Endothelial cell of umbilical vein (primary cell): ENCODE measurements around the gene RPP25L. TPM values are rescaled to one million over a fixed set of nuclear protein-coding genes. Genes with fewer than 3 reads are reported as not detected.

Experiments
- Bru-seq: library from RNA; stranded (reverse); fragments of 400-500 nt; gene quantifications from one replicate; lab custom pipeline; 2021; lab: Mats Ljungman, UMichigan
- BruChase-seq, 2 experiments: library from RNA; stranded (reverse); fragments of 400-500 nt; gene quantifications; one replicate each; lab custom pipeline; 2021; lab: Mats Ljungman, UMichigan
- BruUV-seq: library from RNA; stranded (reverse); fragments of 400-500 nt; replicated peaks from 2 replicates; lab custom pipeline; 2021; lab: Mats Ljungman, UMichigan
- CTCF ChIA-PET: fragments of 300-600, 350-600 bp; sonication (Branson Sonifier 250); formaldehyde crosslinking; loops from one replicate; lab custom pipeline; 2021; ENCODE audit warnings: antibody characterized with exemption, inconsistent platforms; lab: Charles Lee
- POLR2A ChIA-PET: fragments of 300-600, 350-600 bp; sonication (Branson Sonifier 250); formaldehyde crosslinking; loops from one replicate; lab custom pipeline; 2021; ENCODE audit warnings: antibody characterized with exemption, inconsistent platforms; lab: Charles Lee
- DNase-seq: peaks from one replicate; pipeline ENCODE4 v3.0.0-alpha.2; 2011; ENCODE audit warnings: low read depth, low spot score
- FAIRE-seq: peaks from 2 replicates; lab custom pipeline; 2011; peaks lifted over from hg19 to GRCh38; lab: Jason Lieb, UNC
- H2AFZ ChIP-seq: 2 replicates; pipeline ENCODE4 v1.6.0; 2012; ENCODE audit warnings: low read depth, low read length, control low read depth, inconsistent platforms
- H3K27ac ChIP-seq: 2 replicates; pipeline ENCODE4 v1.5.1; 2011; ENCODE audit warnings: low read depth, mild to moderate bottlenecking, control low read depth, low read length, moderate library complexity; ENCODE audit not compliant: insufficient read depth
- H3K27me3 ChIP-seq, 2 experiments: 2 replicates each; pipeline versions ENCODE4 v1.6.0 to v1.6.1; 2011; ENCODE audit warnings: low read length in 2 of 2, mixed read lengths in 1 of 2; ENCODE audit not compliant: control insufficient read depth in 2 of 2, insufficient read depth in 2 of 2
- H3K36me3 ChIP-seq, 2 experiments: 2 replicates in 1 of 2; 3 replicates in 1 of 2; pipeline ENCODE4 v1.5.1; 2011; ENCODE audit warnings: low read length in 2 of 2, mild to moderate bottlenecking in 1 of 2, moderate library complexity in 1 of 2; ENCODE audit not compliant: control insufficient read depth in 2 of 2, insufficient read depth in 2 of 2; ENCODE audit errors: extremely low read depth in 1 of 2
- H3K4me1 ChIP-seq: 3 replicates; pipeline ENCODE4 v1.5.1; 2011; ENCODE audit warnings: mild to moderate bottlenecking, low read length; ENCODE audit not compliant: control insufficient read depth, insufficient read depth; ENCODE audit errors: extremely low read depth
- H3K4me2 ChIP-seq: 2 replicates; pipeline ENCODE4 v1.6.1; 2011; ENCODE audit warnings: low read length, control low read depth, mixed read lengths; ENCODE audit not compliant: insufficient read depth
- H3K4me3 ChIP-seq, 3 experiments: fragments of 200-600 bp in 1 of 3; sonication (generic), shearing (Covaris generic) in 1 of 3; replicated peaks in 1 of 3; 2 replicates each; pipeline ENCODE4 v1.5.1; 2011 to 2016; ENCODE audit warnings: control low read depth in 3 of 3, low read length in 3 of 3, mild to moderate bottlenecking in 2 of 3, inconsistent platforms in 1 of 3, low read depth in 1 of 3, moderate library complexity in 1 of 3; ENCODE audit not compliant: insufficient read depth in 1 of 3
- H3K79me2 ChIP-seq: 2 replicates; pipeline ENCODE4 v1.6.0; 2012; ENCODE audit warnings: low read length, inconsistent platforms; ENCODE audit not compliant: control insufficient read depth, insufficient read depth
- H3K9ac ChIP-seq: replicated peaks from 2 replicates; pipeline ENCODE3; 2011; ENCODE audit warnings: low read length, control low read depth; ENCODE audit not compliant: insufficient read depth; ENCODE audit errors: extremely low read depth
- H3K9me1 ChIP-seq: replicated peaks from 3 replicates; pipeline ENCODE4 v1.6.0; 2011; ENCODE audit warnings: mild to moderate bottlenecking, low read length; ENCODE audit not compliant: control insufficient read depth, insufficient read depth; ENCODE audit errors: extremely low read depth
- H3K9me3 ChIP-seq: replicated peaks from 2 replicates; pipeline ENCODE4 v1.5.1; 2012; ENCODE audit warnings: low read length, inconsistent platforms; ENCODE audit not compliant: control insufficient read depth, insufficient read depth
- H4K20me1 ChIP-seq: replicated peaks from 2 replicates; pipeline ENCODE3; 2011; ENCODE audit warnings: mild to moderate bottlenecking, low read length; ENCODE audit not compliant: control insufficient read depth, insufficient read depth; ENCODE audit errors: extremely low read depth
- MYC ChIP-seq: IDR thresholded peaks from one replicate; pipeline ENCODE4 v1.6.1; 2011; ENCODE audit warnings: mild to moderate bottlenecking, low read depth, low read length
- POLR2A ChIP-seq: IDR thresholded peaks from 2 replicates; pipeline ENCODE4 v1.6.1; 2012; ENCODE audit warnings: low read depth, mild to moderate bottlenecking, control low read depth, low read length
- POLR2AphosphoS5 ChIP-seq: IDR thresholded peaks from 2 replicates; pipeline ENCODE4 v1.6.1; 2012; ENCODE audit warnings: low read depth, mild to moderate bottlenecking, control low read depth, low read length, moderate library complexity; ENCODE audit not compliant: insufficient read depth
- dilution Hi-C: fragments of 300-500 bp; cut with MboI; formaldehyde crosslinking; loops from one replicate; pipeline ENCODE4 v1.15.0; 2019; ENCODE audit warnings: low sequenced_read_pairs; ENCODE audit not compliant: extremely low pct_ligation_motif_present
- intact Hi-C: fragments of 100-400 bp; cut with micrococcal nuclease; formaldehyde crosslinking; loops from one replicate; pipeline ENCODE4 v1.10.0; 2022
- long read RNA-seq: library from polyadenylated mRNA; stranded (forward); transcript quantifications from one replicate; pipeline ENCODE4 v2.0.0, GENCODE V29; 2021
- polyA minus RNA-seq, 3 experiments: library from RNA; depleted of rRNA, polyadenylated mRNA; stranded (reverse); fragments of >200 nt; gene quantifications; 1 replicate in 1 of 3; 2 replicates in 2 of 3; pipeline ENCODE4 v1.2.3, GENCODE V29; 2011
- polyA plus RNA-seq, 4 experiments: library from polyadenylated mRNA; depleted of rRNA in 3 of 4; stranded (reverse) in 3 of 4; unstranded in 1 of 4; fragments of >200 nt; gene quantifications; 2 replicates each; pipeline versions ENCODE4 v1.2.1 to v1.2.3, GENCODE V29; 2011 to 2012; ENCODE audit warnings: missing spikeins in 1 of 4
- total RNA-seq: library from RNA; stranded (reverse); gene quantifications from 2 replicates; pipeline ENCODE4 v1.2.3, GENCODE V29; 2021

The RPP25L gene, protein sequence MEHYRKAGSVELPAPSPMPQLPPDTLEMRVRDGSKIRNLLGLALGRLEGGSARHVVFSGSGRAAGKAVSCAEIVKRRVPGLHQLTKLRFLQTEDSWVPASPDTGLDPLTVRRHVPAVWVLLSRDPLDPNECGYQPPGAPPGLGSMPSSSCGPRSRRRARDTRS
- total RNA-seq (15.1 and 15.7 TPM in 2 replicates), polyA plus RNA-seq (41.0 and 46.9 TPM in 2 replicates), polyA minus RNA-seq (7.2 and 12.7 TPM in 2 replicates), Bru-seq, nascent RNA (percentile 42 among the genes with signal in this experiment), BruChase-seq, experiment 1, labeled RNA remaining after a 6-hour chase (percentile 62 among the genes with signal in this experiment), BruChase-seq, experiment 2, labeled RNA remaining after a 2-hour chase (percentile 56 among the genes with signal in this experiment)
- 26.1 and 27.9 TPM in 2 replicates for polyA plus RNA-seq (2011; cell fraction: cytosol; rRNA removed)
- 9.1 and 10.0 TPM in 2 replicates for polyA plus RNA-seq (2011; cell fraction: nucleus; rRNA removed)
- 18.8 and 23.8 TPM in 2 replicates for polyA plus RNA-seq (2012)
- 19.8 TPM for polyA minus RNA-seq (2011; cell fraction: cytosol; rRNA and poly(A)+ RNA removed)
- 2.8 and 3.7 TPM in 2 replicates for polyA minus RNA-seq (2011; cell fraction: nucleus; rRNA and poly(A)+ RNA removed)
- long read RNA-seq, transcript RPP25L-202 (2 exons, 888 nt): major isoform, 24 of 33 reads
- long read RNA-seq, partial matches to known transcripts: 0 of 33 reads
- long read RNA-seq, other reads (novel, unspliced or antisense): 6 of 33 reads

DNA sequence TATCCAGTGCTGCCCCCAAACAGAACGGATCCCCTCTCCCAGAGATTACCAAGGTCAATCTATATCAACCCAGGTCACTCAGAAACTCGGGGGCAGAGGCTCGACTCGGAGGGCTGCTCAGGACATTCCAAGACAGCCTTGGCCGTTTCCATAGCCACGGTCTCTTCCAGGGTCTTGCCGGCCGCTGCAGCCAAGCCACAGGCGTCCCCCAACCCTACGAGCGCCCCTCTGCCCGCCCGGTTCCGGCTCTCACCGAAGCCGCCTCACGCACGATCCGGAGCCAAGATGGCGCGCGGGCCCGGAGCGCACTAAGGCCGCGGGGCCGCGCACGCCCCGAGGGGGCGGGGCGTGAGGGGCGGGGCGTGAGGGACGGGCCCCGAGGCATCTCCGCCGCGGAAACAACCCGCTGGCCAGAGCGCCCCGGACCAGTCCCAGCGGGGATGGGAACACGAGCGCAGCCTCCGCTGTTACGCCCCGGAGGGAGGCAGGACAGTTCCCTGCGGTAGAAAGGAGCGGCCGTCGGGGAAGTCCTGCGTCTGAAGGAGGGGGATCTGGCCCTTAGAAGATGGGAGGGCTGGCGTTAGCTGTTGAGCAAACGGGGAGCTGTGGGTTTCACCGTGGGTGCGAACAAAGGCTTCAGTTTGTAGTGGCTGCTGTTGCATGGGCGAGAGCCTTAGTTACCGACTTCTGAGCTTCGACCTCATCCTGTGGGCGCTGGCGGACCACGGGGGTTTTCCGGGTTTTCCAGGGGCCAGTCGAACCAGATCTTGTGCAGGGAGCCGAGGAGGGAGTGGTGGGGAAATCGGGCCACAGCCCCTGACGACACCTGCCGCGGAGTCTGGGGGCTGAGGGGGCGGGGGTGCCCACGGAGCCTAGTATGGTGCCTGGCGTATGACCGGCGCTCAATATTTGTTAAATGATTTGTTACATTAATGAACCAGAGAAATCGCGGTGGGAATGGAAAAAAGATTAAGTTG, at the start of gene RPP25L:
Gene RPP25L, minus strand, starts transcription at position 287 of the 977 bp plus-strand sequence. CDS start 801 bp downstream, outside the sequence.
- intact Hi-C loops: loop anchor here (1.0 to 5.0 kb wide), 3 partner anchors 22 to 155 kb away; partner anchors contain the start of genes DNAI1 and FAM219A
- DNase-seq (peak; percentile 83), FAIRE-seq (peak; percentile 94)
- ChIA-PET CTCF (interaction anchor here (0.7 to 7.1 kb wide), 8 partner anchors 8 to 53 kb away, joined by 3 to 130 read pairs (median 5); partner anchors contain the start of genes ARID3C, DCTN3 and SIGMAR1), POLR2A (interaction anchor here (1.5 kb wide), 1 partner anchor 23 kb away, joined by 3 read pairs; no protein-coding TSS in a partner anchor)
- H3K4me3 ChIP-seq: peak within 1 kb of the TSS; percentile 41 to 79 (median 77)
- peak within 1 kb of the TSS; percentile 96 for H2AFZ ChIP-seq
- H4K20me1 ChIP-seq: no peaks in the 10 kb centered on the region
- H3K36me3 ChIP-seq: peaks cover 0 to 11% of the 10 kb centered on the region in 2 experiments
- no peaks in the 10 kb centered on the region for H3K9me1 ChIP-seq
- peak within 1 kb of the TSS; percentile 93 for H3K9ac ChIP-seq
- no peaks in the 10 kb centered on the region for H3K9me3 ChIP-seq
- H3K27ac ChIP-seq: peak within 1 kb of the TSS; percentile 72
- no TSS peak for BruUV-seq
- dilution Hi-C loops: no loop called here
- no peaks in the 10 kb centered on the region for H3K27me3 ChIP-seq
- peaks cover 13% of the 10 kb centered on the region for H3K4me1 ChIP-seq
- TF ChIP-seq POLR2AphosphoS5 (peak; percentile 92), POLR2A (peak; percentile 87), MYC (no peak)
- peaks cover 2% of the 10 kb centered on the region for H3K79me2 ChIP-seq
- peak within 1 kb of the TSS; percentile 71 for H3K4me2 ChIP-seq
